NAMALWA (cell line): ENCODE data around the gene MACROD2.
"Not testable (repeated sequence)": the region's sequence is repeated elsewhere in the genome, so short reads cannot be mapped to it uniquely, and the experiment has no call there.

ENCODE experiments used
- DNase-seq: peaks from one replicate; pipeline ENCODE4 v3.0.0-alpha.2; 2015; ENCODE audit warnings: low spot score

MACROD2 gene

GRCh38 chr20:13995086-13995665 is at the start of gene MACROD2:
MACROD2 (plus strand) TSS chr20:13995516.
- no peak for DNase-seq

- DNase-seq = no peak
Measured at GRCh38 chr20:13947719-13948118, 47.6 kb upstream of the MACROD2 start.

GRCh38 chr20:13953227-13953626 is 42.1 kb upstream of the MACROD2 start:
- peak; percentile 7 for DNase-seq

- no peak for DNase-seq
Measured at GRCh38 chr20:13960119-13960518, 35.2 kb upstream of the MACROD2 start.

- no peak for DNase-seq
Measured at GRCh38 chr20:13960525-13960924, 34.8 kb upstream of the MACROD2 start.

- DNase-seq = no peak
Measured at GRCh38 chr20:13984211-13984610, 11.1 kb upstream of the MACROD2 start.

GRCh38 chr20:13990465-13990864 is 4.9 kb upstream of the MACROD2 start, which contains the start of gene SEL1L2:
SEL1L2 (minus strand) TSS chr20:13990614; CDS start chr20:13990534, 80 bp downstream.
- DNase-seq = no peak

- DNase-seq = no peak
Measured at GRCh38 chr20:13991311-13991710, 4.0 kb upstream of the MACROD2 start.

GRCh38 chr20:13991955-13992354 is 3.4 kb upstream of the MACROD2 start:
- not testable (repeated sequence) for DNase-seq

GRCh38 chr20:13995841-13996240 is 525 bp downstream of the MACROD2 start:
- DNase-seq = no peak

- DNase-seq = no peak
Measured at GRCh38 chr20:13996265-13996664, 949 bp downstream of the MACROD2 start.

- no peak for DNase-seq
Measured at GRCh38 chr20:14000917-14001316, 5.6 kb downstream of the MACROD2 start.

- no peak for DNase-seq
Measured at GRCh38 chr20:14005996-14006395, 10.7 kb downstream of the MACROD2 start.

GRCh38 chr20:14009208-14009607 is 13.9 kb downstream of the MACROD2 start:
- DNase-seq = no peak

GRCh38 chr20:14012671-14013070 is 17.4 kb downstream of the MACROD2 start:
- DNase-seq = no peak

- DNase-seq = no peak
Measured at GRCh38 chr20:14030991-14031390, 35.7 kb downstream of the MACROD2 start.

GRCh38 chr20:14033310-14033709 is 38.0 kb downstream of the MACROD2 start:
- DNase-seq = no peak

GRCh38 chr20:14036567-14036966 is 41.3 kb downstream of the MACROD2 start:
- DNase-seq = no peak

GRCh38 chr20:14044712-14045276 is 49.5 kb downstream of the MACROD2 start:
- not testable (repeated sequence) for DNase-seq

- DNase-seq = no peak
Measured at GRCh38 chr20:14046534-14046933, 51.2 kb downstream of the MACROD2 start.

- DNase-seq = no peak
Measured at GRCh38 chr20:14049111-14049510, 53.8 kb downstream of the MACROD2 start.

- no peak for DNase-seq
Measured at GRCh38 chr20:14051454-14051853, 56.1 kb downstream of the MACROD2 start.

GRCh38 chr20:14055127-14055742 is 59.9 kb downstream of the MACROD2 start:
- DNase-seq = peak; percentile 72

GRCh38 chr20:14062171-14062570 is 66.9 kb downstream of the MACROD2 start:
- DNase-seq = no peak
